Vagina (tissue), 2 donors: ENCODE results near the gene PDE9A. TPM values are rescaled to one million over a fixed set of nuclear protein-coding genes. Genes with fewer than 3 reads are reported as not detected.

Experiments used
- DNase-seq, 2 donors: peaks; one replicate each; pipeline ENCODE4 v3.0.0-alpha.2; 2017; ENCODE audit errors: extremely low spot score in 2 of 2
- H3K27ac ChIP-seq: fragments of 200-600 bp; sonication (generic); one replicate; pipeline ENCODE4 v1.5.1; 2019
- H3K27me3 ChIP-seq: fragments of 200-600 bp; sonication (generic); one replicate; pipeline ENCODE4 v1.5.1; 2019
- H3K36me3 ChIP-seq, 2 donors: fragments of 200-600 bp; sonication (generic); one replicate each; pipeline ENCODE4 v1.5.1; 2017 to 2019
- H3K4me1 ChIP-seq: fragments of 200-600 bp; sonication (generic); one replicate; pipeline ENCODE4 v1.5.1; 2019
- H3K4me3 ChIP-seq, 2 donors: fragments of 200-600 bp; sonication (generic); 1 replicate in 1 of 2; 2 replicates in 1 of 2; pipeline ENCODE4 v1.5.1; 2016 to 2019
- H3K9me3 ChIP-seq: fragments of 200-600 bp; sonication (generic); one replicate; pipeline ENCODE4 v1.5.1; 2019
- POLR2A ChIP-seq, 2 donors: fragments of 450-650 bp; IDR thresholded peaks; one replicate each; pipeline ENCODE4 v1.6.1; 2017; ENCODE audit warnings: antibody characterized with exemption in 2 of 2, mild to moderate bottlenecking in 2 of 2, moderate library complexity in 2 of 2
- POLR2AphosphoS5 ChIP-seq, 2 donors: sonication (generic); formaldehyde crosslinking; IDR thresholded peaks; one replicate each; pipeline ENCODE4 v1.9.0; 2017; ENCODE audit warnings: antibody characterized with exemption in 2 of 2, mild to moderate bottlenecking in 2 of 2, low read depth in 1 of 2; ENCODE audit not compliant: insufficient read depth in 1 of 2
- intact Hi-C: fragments of 100-400 bp; cut with DNase I; formaldehyde crosslinking; loops from one replicate; pipeline ENCODE4 v1.15.1; 2023
- total RNA-seq: library from RNA; depleted of rRNA; stranded (reverse); fragments of >200 nt; gene quantifications from one replicate; pipeline ENCODE4 v1.2.3, GENCODE V29; 2016
- TF ChIP-seq, protein P1 (sequence below), 3 experiments: fragments of 450-650 bp in 2 of 3; fragments of 200-600 bp in 1 of 3; sonication (generic) in 1 of 3; IDR thresholded peaks; one replicate each; pipeline ENCODE4 v1.5.1; 2017 to 2019; ENCODE audit warnings: antibody characterized with exemption in 3 of 3, mild to moderate bottlenecking in 2 of 3, moderate library complexity in 2 of 3

The PDE9A gene
- total RNA-seq, 1 donor from 2014 or later, result 9.6 TPM

DNA sequence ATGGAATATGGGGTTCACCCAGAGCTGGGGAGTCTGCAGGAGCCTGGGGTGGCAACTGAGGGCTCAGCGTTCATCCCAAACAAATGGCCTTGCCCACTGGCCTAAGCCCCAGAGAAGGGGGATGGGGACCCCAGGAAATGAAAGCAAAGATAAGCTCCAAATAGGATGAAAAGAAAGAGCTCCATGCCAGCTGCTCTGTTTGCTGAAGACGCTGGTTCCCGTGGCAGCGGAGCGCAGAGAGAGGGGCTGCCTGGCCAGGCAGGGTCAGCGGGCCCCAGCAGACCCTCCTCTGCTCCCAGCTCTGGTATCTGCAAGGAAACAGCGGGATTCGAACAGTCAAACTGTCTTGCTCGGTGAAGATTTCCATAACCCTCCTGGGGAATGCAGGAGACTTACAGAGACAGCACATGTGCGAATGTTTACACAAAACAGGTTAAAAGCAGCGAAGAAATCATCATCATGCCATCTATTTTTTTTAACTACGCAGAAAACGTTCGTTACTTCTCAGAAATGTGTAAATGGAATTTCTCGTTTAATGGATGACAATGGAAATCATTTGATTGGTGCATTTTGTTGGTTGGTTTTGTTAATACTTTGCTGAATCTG lies 94.4 kb downstream of the PDE9A start:
- TF ChIP-seq POLR2AphosphoS5 (IDR thresholded peaks at IDR 0.05; ENCODE audit: insufficient read depth in 1 of 2, low read depth in 1 of 2) (no peak), POLR2A (IDR thresholded peaks at IDR 0.05) (no peak)
- TF ChIP-seq, protein P1, sequence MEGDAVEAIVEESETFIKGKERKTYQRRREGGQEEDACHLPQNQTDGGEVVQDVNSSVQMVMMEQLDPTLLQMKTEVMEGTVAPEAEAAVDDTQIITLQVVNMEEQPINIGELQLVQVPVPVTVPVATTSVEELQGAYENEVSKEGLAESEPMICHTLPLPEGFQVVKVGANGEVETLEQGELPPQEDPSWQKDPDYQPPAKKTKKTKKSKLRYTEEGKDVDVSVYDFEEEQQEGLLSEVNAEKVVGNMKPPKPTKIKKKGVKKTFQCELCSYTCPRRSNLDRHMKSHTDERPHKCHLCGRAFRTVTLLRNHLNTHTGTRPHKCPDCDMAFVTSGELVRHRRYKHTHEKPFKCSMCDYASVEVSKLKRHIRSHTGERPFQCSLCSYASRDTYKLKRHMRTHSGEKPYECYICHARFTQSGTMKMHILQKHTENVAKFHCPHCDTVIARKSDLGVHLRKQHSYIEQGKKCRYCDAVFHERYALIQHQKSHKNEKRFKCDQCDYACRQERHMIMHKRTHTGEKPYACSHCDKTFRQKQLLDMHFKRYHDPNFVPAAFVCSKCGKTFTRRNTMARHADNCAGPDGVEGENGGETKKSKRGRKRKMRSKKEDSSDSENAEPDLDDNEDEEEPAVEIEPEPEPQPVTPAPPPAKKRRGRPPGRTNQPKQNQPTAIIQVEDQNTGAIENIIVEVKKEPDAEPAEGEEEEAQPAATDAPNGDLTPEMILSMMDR (IDR thresholded peaks at IDR 0.05), result no peak
- Histone ChIP-seq H3K27me3 (no peaks in the 10 kb centered on the region), H3K4me1 (no peaks in the 10 kb centered on the region), H3K9me3 (no peaks in the 10 kb centered on the region), H3K4me3 (no peak overlapping the region), H3K27ac (no peak overlapping the region), H3K36me3 (no peaks in the 10 kb centered on the region)
- intact Hi-C loops, result no loop called here
- DNase-seq, result no peak

DNA sequence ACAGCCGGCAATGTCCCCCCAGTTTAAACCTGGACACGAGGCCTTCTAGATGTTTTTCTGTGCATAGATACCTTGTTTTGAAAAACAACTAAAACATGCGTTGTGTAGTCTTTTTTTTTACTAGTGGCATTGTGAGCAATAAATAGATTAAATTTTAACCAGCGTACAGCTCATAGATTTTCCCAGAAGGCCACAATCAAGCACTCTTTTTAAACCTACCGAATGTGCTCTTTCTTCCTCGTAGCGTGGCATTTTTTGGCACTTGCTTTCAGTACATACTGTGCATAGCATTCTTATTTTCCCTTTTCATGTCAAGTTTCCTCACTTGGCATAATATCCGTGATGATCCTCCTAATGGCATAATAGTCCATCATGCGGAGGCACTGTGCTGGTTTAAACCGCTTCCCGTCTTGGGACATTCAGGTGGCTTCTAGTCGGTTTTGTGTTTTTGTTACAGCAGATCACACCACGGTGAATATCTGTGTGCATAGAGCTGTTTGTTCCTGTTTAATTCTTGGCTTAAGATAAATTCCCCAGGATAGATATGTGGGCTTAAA lies 95.3 kb downstream of the PDE9A start:
- H3K36me3 ChIP-seq, result no peaks in the 10 kb centered on the region
- no peak overlapping the region for H3K27ac ChIP-seq
- TF ChIP-seq, protein P1 (IDR thresholded peaks at IDR 0.05), result no peak
- no peak for TF ChIP-seq POLR2AphosphoS5 (IDR thresholded peaks at IDR 0.05; ENCODE audit: insufficient read depth in 1 of 2, low read depth in 1 of 2)
- no peak for TF ChIP-seq POLR2A (IDR thresholded peaks at IDR 0.05)
- no peaks in the 10 kb centered on the region for H3K9me3 ChIP-seq
- no peak for DNase-seq
- intact Hi-C loops, result no loop called here
- no peaks in the 10 kb centered on the region for H3K4me1 ChIP-seq
- H3K27me3 ChIP-seq, result no peaks in the 10 kb centered on the region
- H3K4me3 ChIP-seq, result no peak overlapping the region

- no peak for TF ChIP-seq POLR2A (IDR thresholded peaks at IDR 0.05)
- no peak for TF ChIP-seq POLR2AphosphoS5 (IDR thresholded peaks at IDR 0.05; ENCODE audit: insufficient read depth in 1 of 2, low read depth in 1 of 2)
- TF ChIP-seq, protein P1 (IDR thresholded peaks at IDR 0.05), result no peak
- Histone ChIP-seq H3K9me3 (no peaks in the 10 kb centered on the region), H3K4me3 (no peak overlapping the region), H3K36me3 (no peaks in the 10 kb centered on the region), H3K27ac (no peak overlapping the region), H3K27me3 (no peaks in the 10 kb centered on the region), H3K4me1 (no peaks in the 10 kb centered on the region)
- no peak for DNase-seq
- intact Hi-C loops, result no loop called here
Measured at GRCh38 chr21:42750737-42751530, 97.5 kb downstream of the PDE9A start.

DNA sequence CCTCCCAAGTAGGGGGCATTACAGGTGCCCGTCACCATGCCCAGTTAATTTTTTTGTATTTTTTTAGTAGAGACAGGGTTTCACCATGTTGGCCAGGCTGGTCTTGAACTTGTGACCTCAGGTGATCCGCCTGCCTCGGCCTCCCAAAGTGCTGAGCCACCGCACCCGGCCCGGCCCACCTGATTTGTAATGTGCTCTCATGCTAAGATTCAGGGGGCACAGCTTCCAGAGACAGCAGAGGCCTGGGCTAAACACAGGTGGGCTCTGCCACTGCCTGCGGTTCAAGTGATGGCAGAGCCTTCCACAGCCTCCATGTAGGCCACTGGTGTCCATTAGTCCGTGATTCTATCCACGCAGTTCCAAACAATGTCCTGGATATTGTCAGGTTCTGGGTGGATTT lies 98.4 kb downstream of the PDE9A start:
- H3K4me1 ChIP-seq, result no peaks in the 10 kb centered on the region
- no peak for DNase-seq
- H3K27ac ChIP-seq, result no peak overlapping the region
- H3K27me3 ChIP-seq, result no peaks in the 10 kb centered on the region
- intact Hi-C loops, result no loop called here
- TF ChIP-seq, protein P1 (IDR thresholded peaks at IDR 0.05), result no peak
- no peak for TF ChIP-seq POLR2A (IDR thresholded peaks at IDR 0.05)
- no peak for TF ChIP-seq POLR2AphosphoS5 (IDR thresholded peaks at IDR 0.05; ENCODE audit: insufficient read depth in 1 of 2, low read depth in 1 of 2)
- no peaks in the 10 kb centered on the region for H3K36me3 ChIP-seq
- H3K9me3 ChIP-seq, result no peaks in the 10 kb centered on the region
- no peak overlapping the region for H3K4me3 ChIP-seq

GRCh38 chr21:42753804-42754203 lies 100.4 kb downstream of the PDE9A start:
- TF ChIP-seq, protein P1 (IDR thresholded peaks at IDR 0.05), result no peak
- TF ChIP-seq POLR2AphosphoS5 (IDR thresholded peaks at IDR 0.05; ENCODE audit: insufficient read depth in 1 of 2, low read depth in 1 of 2) (no peak), POLR2A (IDR thresholded peaks at IDR 0.05) (no peak)
- Histone ChIP-seq H3K4me1 (no peaks in the 10 kb centered on the region), H3K36me3 (no peaks in the 10 kb centered on the region), H3K9me3 (no peaks in the 10 kb centered on the region), H3K27ac (no peak overlapping the region), H3K27me3 (no peaks in the 10 kb centered on the region), H3K4me3 (no peak overlapping the region)
- intact Hi-C loops, result no loop called here
- no peak for DNase-seq
